Right ventricle myocardium inferior (tissue), 1 donor: ENCODE results near the gene UBE2Q2. TPM values are rescaled to one million over a fixed set of nuclear protein-coding genes. Genes with fewer than 3 reads are reported as not detected.
A peak's percentile ranks its signal among the peaks of the same experiment; 100 is the strongest.
"Not testable (repeated sequence)": the region's sequence is repeated elsewhere in the genome, so short reads cannot be mapped to it uniquely, and the experiment has no call there.

ENCODE experiments used
- ATAC-seq: fragments of 200-7000 bp; cut with Tn5 transposase; one replicate; pipeline ENCODE4 v1.9.1; 2020; ENCODE audit warnings: mild to moderate bottlenecking, moderate library complexity
- DNase-seq: peaks from one replicate; pipeline ENCODE4 v3.0.0; 2021; ENCODE audit errors: missing footprints
- intact Hi-C: fragments of 100-400 bp; cut with DNase I; formaldehyde crosslinking; loops from one replicate; pipeline ENCODE4 v1.11.0; 2022
- total RNA-seq: library from RNA; stranded (reverse); fragmentation: NEBNext Ultra II Directional; extraction: Animal tissue kit (Norgen Biotek cat#: 25700); gene quantifications from one replicate; pipeline ENCODE4 v1.2.1, GENCODE V29; 2021
- donor health status: DM: no; HTN: yes; CAD: no; lungs with severe emphysema.

UBE2Q2 gene
- total RNA-seq, 1 donor from 2014 or later = 24.8 TPM

DNA sequence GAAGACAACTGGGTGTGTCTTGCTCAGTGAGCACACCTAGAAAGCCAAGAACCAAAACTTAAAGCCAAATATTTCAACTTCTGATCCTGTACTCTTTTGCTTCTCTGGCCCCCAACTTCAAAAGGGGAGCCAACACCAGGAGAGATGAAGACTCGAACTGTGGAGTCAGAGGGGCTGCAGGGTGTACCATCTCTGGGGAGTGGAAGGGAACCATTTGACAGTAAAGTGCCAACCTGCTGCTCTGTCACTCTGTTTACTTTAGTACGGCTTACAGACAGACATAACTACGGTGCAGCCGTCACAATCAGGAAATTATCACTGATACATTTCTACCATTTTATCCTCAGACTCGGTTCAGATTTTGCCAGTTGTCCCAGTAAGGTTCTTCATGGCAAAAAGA, 62.0 kb downstream of the UBE2Q2 start:
- ATAC-seq (no peak), DNase-seq (no peak)
- intact Hi-C loops = no loop called here

GRCh38 chr15:75910355-75910754, 67.1 kb downstream of the UBE2Q2 start:
- DNase-seq, ATAC-seq, intact Hi-C loops: not testable (repeated sequence)

GRCh38 chr15:75916978-75917377, 73.7 kb downstream of the UBE2Q2 start:
- intact Hi-C loops = no loop called here
- ATAC-seq = no peak
- no peak for DNase-seq

DNA sequence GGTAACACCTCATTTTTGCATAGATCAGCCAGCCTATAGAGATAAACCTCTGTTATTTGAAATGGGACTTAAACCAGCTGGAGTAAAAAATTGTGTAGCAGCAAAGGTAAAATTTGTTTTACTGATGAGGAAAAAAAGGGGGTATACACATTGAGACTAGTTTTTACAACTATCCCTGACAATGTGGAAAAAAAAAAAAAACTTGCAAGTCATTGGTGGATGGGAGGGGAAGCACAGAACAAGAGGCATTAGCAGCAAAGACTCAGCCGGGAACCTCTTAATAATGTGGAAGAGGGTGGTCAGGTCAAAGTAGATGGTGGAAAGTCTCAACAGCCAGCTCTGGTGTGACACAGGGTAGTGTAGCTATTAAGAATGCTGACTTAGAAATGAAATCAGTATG, 74.9 kb downstream of the UBE2Q2 start:
- intact Hi-C loops = no loop called here
- ATAC-seq (no peak), DNase-seq (no peak)

DNA sequence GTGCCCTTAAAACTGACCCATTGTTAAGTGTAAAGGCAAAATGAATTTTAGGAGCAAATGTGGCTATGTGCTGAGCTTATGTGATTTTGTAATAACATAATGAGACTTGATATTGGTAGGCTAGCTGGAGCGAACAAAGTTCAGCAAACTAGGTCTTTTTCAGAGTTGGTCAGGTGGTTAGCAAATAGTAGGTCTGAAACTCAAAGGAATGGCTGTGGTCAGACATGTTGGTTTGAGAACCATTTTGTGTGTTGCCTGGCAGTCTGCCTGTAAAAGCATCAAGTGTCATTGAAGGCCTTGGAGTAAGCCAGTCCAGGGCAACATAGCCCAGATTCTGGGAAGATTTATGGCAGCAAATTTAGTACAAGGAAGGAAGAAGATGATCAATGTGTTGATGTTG, 76.8 kb downstream of the UBE2Q2 start:
- no peak for DNase-seq
- intact Hi-C loops = loop anchor here (5.0 kb wide), 1 partner anchor 108 kb away; no protein-coding TSS in a partner anchor
- ATAC-seq = no peak

DNA sequence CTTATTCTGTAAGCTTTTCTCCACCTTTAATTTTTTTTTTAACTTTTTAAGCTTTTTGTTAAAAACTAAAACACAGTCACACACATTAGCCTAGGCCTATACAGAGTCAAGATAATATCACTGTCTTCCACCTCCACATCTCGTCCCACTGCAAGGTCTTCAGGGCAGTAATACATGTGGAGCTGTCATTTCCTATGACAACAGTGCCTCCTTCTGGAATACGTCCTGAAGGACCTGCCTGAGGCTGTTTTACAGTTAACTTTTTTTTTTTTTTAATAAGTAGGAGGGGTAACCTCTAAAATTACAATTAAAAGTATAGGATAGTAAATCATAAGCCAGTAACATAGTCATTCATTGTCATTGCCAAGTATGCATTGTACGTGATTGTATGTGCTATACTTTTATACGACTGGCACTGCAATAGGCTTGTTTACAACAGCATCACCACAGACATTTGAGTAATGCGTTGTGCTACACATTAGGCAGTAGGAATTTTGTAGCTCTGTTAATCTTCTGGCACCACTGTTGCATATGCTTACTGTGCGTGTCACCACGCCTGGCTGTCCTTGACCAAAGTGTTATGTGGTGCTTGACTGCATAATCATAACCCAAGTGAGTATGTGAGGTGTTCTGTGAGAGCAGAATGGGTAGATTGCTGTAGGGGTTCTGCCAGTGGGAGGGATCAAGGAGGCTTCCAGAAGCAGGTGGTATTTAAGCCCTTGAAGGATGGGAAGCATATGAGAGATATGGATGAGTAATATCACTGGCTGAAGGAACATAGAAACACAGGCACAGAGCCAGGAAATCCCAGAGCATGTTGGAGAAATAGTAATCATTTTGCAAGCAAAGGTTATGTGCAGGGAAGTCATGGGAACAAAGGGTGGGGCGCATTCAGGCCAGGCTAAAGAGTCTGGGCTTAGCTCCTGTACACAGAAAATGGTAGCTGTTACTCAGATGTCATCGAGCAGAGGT, 78.8 kb downstream of the UBE2Q2 start:
- peak; percentile 76 for ATAC-seq
- intact Hi-C loops = loop anchor here (5.0 kb wide), 1 partner anchor 110 kb away; no protein-coding TSS in a partner anchor
- no peak for DNase-seq

- no peak for ATAC-seq
- no peak for DNase-seq
- intact Hi-C loops = loop anchor here (5.0 kb wide), 1 partner anchor 111 kb away; no protein-coding TSS in a partner anchor
Measured at GRCh38 chr15:75923756-75924155, 80.5 kb downstream of the UBE2Q2 start.

GRCh38 chr15:75924576-75924975, 81.3 kb downstream of the UBE2Q2 start:
- intact Hi-C loops = loop anchor here (5.0 kb wide), 1 partner anchor 112 kb away; no protein-coding TSS in a partner anchor
- ATAC-seq (no peak), DNase-seq (no peak)

GRCh38 chr15:75925440-75925839, 82.2 kb downstream of the UBE2Q2 start:
- intact Hi-C loops = no loop called here
- ATAC-seq (no peak), DNase-seq (no peak)

DNA sequence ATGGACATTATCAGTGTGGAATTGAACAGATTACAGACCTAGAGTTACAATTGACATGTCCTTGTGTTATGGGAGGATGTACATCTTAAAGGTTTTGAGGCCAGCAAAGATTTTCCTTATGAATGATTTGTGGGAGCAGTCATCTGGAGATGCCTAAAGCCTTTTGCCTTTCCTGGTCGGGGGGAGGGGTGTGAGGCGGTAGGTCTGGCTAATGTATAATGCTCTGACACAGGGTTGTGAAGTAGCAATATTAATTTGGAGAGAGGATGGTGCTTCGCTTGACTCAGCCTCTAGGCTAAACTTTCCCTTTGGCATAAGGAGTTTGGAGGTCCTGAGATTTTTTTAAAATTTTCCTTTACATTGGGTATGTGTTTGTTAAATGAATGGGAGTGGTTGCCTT, 83.7 kb downstream of the UBE2Q2 start:
- ATAC-seq (no peak), DNase-seq (no peak)
- intact Hi-C loops = no loop called here

- DNase-seq (no peak), ATAC-seq (no peak)
- intact Hi-C loops = no loop called here
Measured at GRCh38 chr15:75927601-75928000, 84.4 kb downstream of the UBE2Q2 start.

GRCh38 chr15:75928680-75929608, 85.7 kb downstream of the UBE2Q2 start:
- intact Hi-C loops = no loop called here
- ATAC-seq = no peak

GRCh38 chr15:75929799-75930565, 86.7 kb downstream of the UBE2Q2 start:
- intact Hi-C loops = no loop called here
- ATAC-seq (no peak), DNase-seq (no peak)

More at GRCh38 chr15:75928680-75929608, 85.7 kb downstream of the UBE2Q2 start:
- DNase-seq = no peak

- ATAC-seq (no peak), DNase-seq (no peak)
- intact Hi-C loops = no loop called here
Measured at GRCh38 chr15:75930866-75931265, 87.6 kb downstream of the UBE2Q2 start.

DNA sequence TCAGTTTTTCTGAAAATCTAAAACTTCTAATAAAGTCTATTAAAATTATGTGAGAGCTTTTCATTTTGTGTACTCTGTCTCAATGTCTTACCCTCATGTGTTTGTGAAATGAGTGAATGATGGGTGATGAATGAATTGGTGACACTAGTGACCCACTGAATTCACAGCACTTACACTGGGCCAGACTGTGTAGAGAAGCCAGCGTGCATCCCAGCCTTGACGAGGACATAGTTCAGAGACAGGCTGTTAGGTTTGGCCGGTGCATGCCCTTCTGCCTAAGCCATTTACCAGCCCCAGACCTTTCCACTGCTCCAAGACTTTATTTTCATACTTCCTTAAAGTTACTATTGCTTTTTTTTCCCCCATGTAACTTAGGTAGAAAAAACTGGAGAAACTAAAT, 99.2 kb downstream of the UBE2Q2 start:
- DNase-seq (no peak), ATAC-seq (no peak)
- intact Hi-C loops = no loop called here

DNA sequence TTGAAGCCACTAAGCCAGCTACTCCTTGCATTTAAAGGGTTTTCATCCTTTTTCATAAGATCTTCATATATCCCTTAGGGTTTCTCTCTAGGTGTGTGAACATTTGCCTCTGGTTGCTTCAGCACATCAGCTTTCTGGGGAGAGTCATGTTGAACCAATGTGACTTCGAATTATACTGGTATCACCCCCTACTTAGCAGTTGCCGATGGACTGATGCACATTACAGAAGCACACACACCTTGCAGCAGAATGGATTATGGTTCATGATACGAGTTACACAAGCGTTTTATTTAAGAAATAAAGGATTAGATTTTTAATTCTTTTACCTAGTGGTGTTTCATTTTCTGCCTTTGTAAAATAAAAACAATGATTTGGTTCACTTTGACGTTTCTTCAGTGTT, 100.0 kb downstream of the UBE2Q2 start:
- ATAC-seq (no peak), DNase-seq (no peak)
- intact Hi-C loops = no loop called here

DNA sequence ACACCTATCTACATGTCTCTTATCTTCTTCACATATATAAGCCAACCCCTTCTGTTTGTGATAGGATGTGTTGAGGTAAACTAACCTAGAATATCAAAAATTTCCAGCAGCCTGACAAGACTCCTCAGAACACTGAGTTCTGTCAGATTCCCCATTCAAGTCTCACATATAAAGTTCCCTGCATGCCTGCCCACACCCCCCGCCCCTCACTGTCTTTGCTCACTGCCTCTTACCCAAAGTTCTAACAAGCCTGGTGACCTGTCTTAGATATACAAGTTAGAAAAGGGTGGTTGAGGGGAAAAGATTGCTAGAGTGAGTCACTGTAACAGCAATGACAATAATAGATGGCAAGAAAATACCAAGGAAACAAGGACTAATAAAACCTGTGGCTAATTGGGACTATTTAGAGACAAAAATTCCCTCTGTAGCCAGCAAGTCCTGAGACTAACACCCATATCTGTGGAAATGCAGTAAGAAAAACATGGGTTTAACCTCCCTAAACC, 100.5 kb downstream of the UBE2Q2 start:
- ATAC-seq (no peak), DNase-seq (no peak)
- intact Hi-C loops = no loop called here

DNA sequence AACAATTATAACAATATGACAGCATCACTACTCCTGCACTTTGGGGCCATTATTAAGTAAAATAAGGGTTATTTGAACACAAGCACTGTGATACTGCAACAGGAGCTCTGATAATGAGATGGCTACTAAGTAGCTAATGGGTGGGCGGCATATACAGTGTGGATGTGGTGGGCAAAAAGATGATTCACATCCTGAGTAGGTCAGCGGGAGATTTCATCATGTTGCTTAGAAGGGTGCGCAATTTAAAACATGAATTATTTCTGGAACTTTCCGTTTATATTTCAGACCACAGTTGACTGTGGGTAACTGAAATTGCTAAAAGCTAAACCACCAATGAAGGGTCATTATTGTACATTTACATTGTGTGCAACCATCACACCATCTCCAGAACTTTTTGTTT, 102.7 kb downstream of the UBE2Q2 start:
- DNase-seq (no peak), ATAC-seq (no peak)
- intact Hi-C loops = no loop called here
